SK-N-SH treated with all-trans-retinoic acid at 6 μM for 48 hours (cell line): ENCODE results near the gene DDX27.

Experiments used
- ATAC-seq: fragments of 200-7000 bp; cut with Tn5 transposase; 3 replicates; pipeline ENCODE4 v1.9.1; 2020; ENCODE audit warnings: mild to moderate bottlenecking, moderate library complexity
- ARNTL ChIP-seq: fragments of 450-650 bp; formaldehyde crosslinking; IDR thresholded peaks from 2 replicates; pipeline ENCODE4 v1.5.0; 2020; ENCODE audit warnings: low read depth, mild to moderate bottlenecking, moderate library complexity, borderline replicate concordance
- BACH2 ChIP-seq: fragments of 250-450 bp; sonication (Bioruptor Pico); IDR thresholded peaks from 2 replicates; pipeline ENCODE4 v1.9.0; 2021; ENCODE audit warnings: mild to moderate bottlenecking, borderline replicate concordance
- CSDC2 ChIP-seq: fragments of 250-450 bp; sonication (Bioruptor Pico); IDR thresholded peaks from 2 replicates; pipeline ENCODE4 v1.5.0; 2020; ENCODE audit warnings: mild to moderate bottlenecking, moderate library complexity
- ESRRG ChIP-seq: fragments of 250-450 bp; sonication (Bioruptor Pico); IDR thresholded peaks from 2 replicates; pipeline ENCODE4 v1.6.1; 2021; ENCODE audit warnings: mild to moderate bottlenecking
- GLIS3 ChIP-seq: fragments of 250-450 bp; sonication (Bioruptor Pico); IDR thresholded peaks from 2 replicates; pipeline ENCODE4 v1.5.0; 2020; ENCODE audit warnings: mild to moderate bottlenecking, moderate library complexity
- ISL1 ChIP-seq: fragments of 250-450 bp; sonication (Bioruptor Pico); IDR thresholded peaks from 2 replicates; pipeline ENCODE4 v2.1.2; 2022; ENCODE audit warnings: mild to moderate bottlenecking, moderate library complexity
- OSR1 ChIP-seq: fragments of 250-450 bp; sonication (Bioruptor Pico); IDR thresholded peaks from 2 replicates; pipeline ENCODE4 v1.8.0; 2022; ENCODE audit warnings: moderate library complexity, mild to moderate bottlenecking, inconsistent platforms
- POU6F1 ChIP-seq: fragments of 250-450 bp; sonication (Bioruptor Pico); IDR thresholded peaks from 2 replicates; pipeline ENCODE4 v1.8.0; 2021; ENCODE audit warnings: low read depth, mild to moderate bottlenecking, moderate library complexity, borderline replicate concordance
- PPARA ChIP-seq: fragments of 250-450 bp; sonication (Bioruptor Pico); IDR thresholded peaks from 2 replicates; pipeline ENCODE4 v1.5.0; 2020; ENCODE audit warnings: mild to moderate bottlenecking, borderline replicate concordance
- RARB ChIP-seq: fragments of 250-450 bp; sonication (Bioruptor Pico); IDR thresholded peaks from 2 replicates; pipeline ENCODE4 v1.8.0; 2021; ENCODE audit warnings: mild to moderate bottlenecking, moderate library complexity
- TCF4 ChIP-seq: fragments of 250-450 bp; sonication (Bioruptor Pico); IDR thresholded peaks from 2 replicates; pipeline ENCODE4 v1.8.0; 2021; ENCODE audit warnings: mild to moderate bottlenecking, moderate library complexity, borderline replicate concordance
- TOX ChIP-seq: fragments of 250-450 bp; sonication (Bioruptor Pico); IDR thresholded peaks from 2 replicates; pipeline ENCODE4 v1.8.0; 2021; ENCODE audit warnings: mild to moderate bottlenecking, moderate library complexity, borderline replicate concordance
- TSHZ2 ChIP-seq: fragments of 250-450 bp; sonication (Bioruptor Pico); IDR thresholded peaks from 2 replicates; pipeline ENCODE4 v1.5.0; 2020; ENCODE audit warnings: mild to moderate bottlenecking, moderate library complexity
- ZC3H10 ChIP-seq: fragments of 250-450 bp; sonication (Bioruptor Pico); IDR thresholded peaks from 2 replicates; pipeline ENCODE4 v1.5.1; 2021; ENCODE audit warnings: mild to moderate bottlenecking, moderate library complexity
- ZFP3 ChIP-seq: fragments of 250-450 bp; sonication (Bioruptor Pico); IDR thresholded peaks from 2 replicates; pipeline ENCODE4 v1.5.0; 2020; ENCODE audit warnings: mild to moderate bottlenecking, moderate library complexity
- ZFP30 ChIP-seq: fragments of 450-650 bp; formaldehyde crosslinking; IDR thresholded peaks from 2 replicates; pipeline ENCODE4 v1.5.0; 2022; ENCODE audit warnings: mild to moderate bottlenecking, moderate library complexity
- ZNF565 ChIP-seq: fragments of 450-650 bp; formaldehyde crosslinking; conservative IDR thresholded peaks from 2 replicates; pipeline ENCODE4 v1.5.0; 2020; ENCODE audit warnings: low read depth, mild to moderate bottlenecking, moderate library complexity
- ZNF70 ChIP-seq: fragments of 450-650 bp; formaldehyde crosslinking; IDR thresholded peaks from 2 replicates; pipeline ENCODE4 v1.5.0; 2020; ENCODE audit warnings: mild to moderate bottlenecking, moderate library complexity
- ZNF8 ChIP-seq: fragments of 450-650 bp; formaldehyde crosslinking; IDR thresholded peaks from 2 replicates; pipeline ENCODE4 v1.5.0; 2020; ENCODE audit warnings: mild to moderate bottlenecking, moderate library complexity
- TF ChIP-seq, protein P1 (sequence below): fragments of 250-450 bp; sonication (Bioruptor Pico); IDR thresholded peaks from 2 replicates; pipeline ENCODE4 v1.5.1; 2021; ENCODE audit warnings: mild to moderate bottlenecking, moderate library complexity
- TF ChIP-seq, protein P2 (sequence below): fragments of 250-450 bp; sonication (Bioruptor Pico); IDR thresholded peaks from 2 replicates; pipeline ENCODE4 v1.5.1; 2020; ENCODE audit warnings: low read depth, mild to moderate bottlenecking, moderate library complexity
- TF ChIP-seq, protein P3 (sequence below): fragments of 250-450 bp; sonication (Bioruptor Pico); IDR thresholded peaks from 2 replicates; pipeline ENCODE4 v1.8.0; 2020; ENCODE audit warnings: mild to moderate bottlenecking, moderate library complexity, borderline replicate concordance

The DDX27 gene

GRCh38 chr20:49199729-49200293 is 19.4 kb upstream of the DDX27 start:
- ATAC-seq: no peak
- TF ChIP-seq GLIS3 (CRISPR knock-in tag): no peak
- no peak for TF ChIP-seq ARNTL
- TF ChIP-seq ZFP30: no peak
- TF ChIP-seq, protein P1, sequence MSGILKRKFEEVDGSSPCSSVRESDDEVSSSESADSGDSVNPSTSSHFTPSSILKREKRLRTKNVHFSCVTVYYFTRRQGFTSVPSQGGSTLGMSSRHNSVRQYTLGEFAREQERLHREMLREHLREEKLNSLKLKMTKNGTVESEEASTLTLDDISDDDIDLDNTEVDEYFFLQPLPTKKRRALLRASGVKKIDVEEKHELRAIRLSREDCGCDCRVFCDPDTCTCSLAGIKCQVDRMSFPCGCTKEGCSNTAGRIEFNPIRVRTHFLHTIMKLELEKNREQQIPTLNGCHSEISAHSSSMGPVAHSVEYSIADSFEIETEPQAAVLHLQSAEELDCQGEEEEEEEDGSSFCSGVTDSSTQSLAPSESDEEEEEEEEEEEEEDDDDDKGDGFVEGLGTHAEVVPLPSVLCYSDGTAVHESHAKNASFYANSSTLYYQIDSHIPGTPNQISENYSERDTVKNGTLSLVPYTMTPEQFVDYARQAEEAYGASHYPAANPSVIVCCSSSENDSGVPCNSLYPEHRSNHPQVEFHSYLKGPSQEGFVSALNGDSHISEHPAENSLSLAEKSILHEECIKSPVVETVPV: no peak
- TF ChIP-seq, protein P2, sequence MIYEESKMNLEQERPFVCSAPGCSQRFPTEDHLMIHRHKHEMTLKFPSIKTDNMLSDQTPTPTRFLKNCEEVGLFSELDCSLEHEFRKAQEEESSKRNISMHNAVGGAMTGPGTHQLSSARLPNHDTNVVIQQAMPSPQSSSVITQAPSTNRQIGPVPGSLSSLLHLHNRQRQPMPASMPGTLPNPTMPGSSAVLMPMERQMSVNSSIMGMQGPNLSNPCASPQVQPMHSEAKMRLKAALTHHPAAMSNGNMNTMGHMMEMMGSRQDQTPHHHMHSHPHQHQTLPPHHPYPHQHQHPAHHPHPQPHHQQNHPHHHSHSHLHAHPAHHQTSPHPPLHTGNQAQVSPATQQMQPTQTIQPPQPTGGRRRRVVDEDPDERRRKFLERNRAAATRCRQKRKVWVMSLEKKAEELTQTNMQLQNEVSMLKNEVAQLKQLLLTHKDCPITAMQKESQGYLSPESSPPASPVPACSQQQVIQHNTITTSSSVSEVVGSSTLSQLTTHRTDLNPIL (CRISPR knock-in tag): no peak
- TF ChIP-seq TSHZ2 (CRISPR knock-in tag): no peak
- no peak for TF ChIP-seq ZNF8
- no peak for TF ChIP-seq ZNF565 (CRISPR knock-in tag)
- TF ChIP-seq ZC3H10 (CRISPR knock-in tag): no peak
- no peak for TF ChIP-seq TCF4
- no peak for TF ChIP-seq OSR1 (CRISPR knock-in tag)
- TF ChIP-seq PPARA (CRISPR knock-in tag): no peak
- TF ChIP-seq ESRRG (CRISPR knock-in tag): no peak
- TF ChIP-seq ZFP3: no peak
- TF ChIP-seq TOX (CRISPR knock-in tag): no peak
- TF ChIP-seq, protein P3, sequence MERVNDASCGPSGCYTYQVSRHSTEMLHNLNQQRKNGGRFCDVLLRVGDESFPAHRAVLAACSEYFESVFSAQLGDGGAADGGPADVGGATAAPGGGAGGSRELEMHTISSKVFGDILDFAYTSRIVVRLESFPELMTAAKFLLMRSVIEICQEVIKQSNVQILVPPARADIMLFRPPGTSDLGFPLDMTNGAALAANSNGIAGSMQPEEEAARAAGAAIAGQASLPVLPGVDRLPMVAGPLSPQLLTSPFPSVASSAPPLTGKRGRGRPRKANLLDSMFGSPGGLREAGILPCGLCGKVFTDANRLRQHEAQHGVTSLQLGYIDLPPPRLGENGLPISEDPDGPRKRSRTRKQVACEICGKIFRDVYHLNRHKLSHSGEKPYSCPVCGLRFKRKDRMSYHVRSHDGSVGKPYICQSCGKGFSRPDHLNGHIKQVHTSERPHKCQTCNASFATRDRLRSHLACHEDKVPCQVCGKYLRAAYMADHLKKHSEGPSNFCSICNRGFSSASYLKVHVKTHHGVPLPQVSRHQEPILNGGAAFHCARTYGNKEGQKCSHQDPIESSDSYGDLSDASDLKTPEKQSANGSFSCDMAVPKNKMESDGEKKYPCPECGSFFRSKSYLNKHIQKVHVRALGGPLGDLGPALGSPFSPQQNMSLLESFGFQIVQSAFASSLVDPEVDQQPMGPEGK (CRISPR knock-in tag): no peak
- TF ChIP-seq BACH2 (CRISPR knock-in tag): no peak
- no peak for TF ChIP-seq RARB (CRISPR knock-in tag)
- TF ChIP-seq, all 23 proteins: peak for 0

DNA sequence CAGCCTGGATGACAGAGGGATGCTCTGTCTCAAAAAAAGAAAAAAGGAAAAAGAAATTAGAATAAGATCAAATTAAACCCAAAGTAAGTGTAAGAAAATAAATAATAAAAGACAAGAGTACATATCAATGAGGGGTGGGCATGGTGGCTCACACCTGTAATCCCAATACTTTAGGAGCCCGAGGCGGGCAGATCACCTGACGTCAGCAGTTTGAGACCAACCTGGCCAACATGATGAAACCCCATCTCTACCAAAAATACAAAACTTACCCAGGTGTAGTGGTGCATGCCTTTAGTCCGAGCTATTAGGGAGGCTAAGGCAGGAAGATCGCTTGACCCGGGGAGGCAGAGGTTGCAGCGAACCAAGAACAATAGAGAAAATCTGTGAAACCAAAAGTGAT is 16.2 kb upstream of the DDX27 start:
- no peak for TF ChIP-seq TOX (CRISPR knock-in tag)
- TF ChIP-seq ZC3H10 (CRISPR knock-in tag): no peak
- no peak for TF ChIP-seq PPARA (CRISPR knock-in tag)
- no peak for TF ChIP-seq ESRRG (CRISPR knock-in tag)
- TF ChIP-seq ZNF8: no peak
- TF ChIP-seq ZFP3: no peak
- no peak for ATAC-seq

DNA sequence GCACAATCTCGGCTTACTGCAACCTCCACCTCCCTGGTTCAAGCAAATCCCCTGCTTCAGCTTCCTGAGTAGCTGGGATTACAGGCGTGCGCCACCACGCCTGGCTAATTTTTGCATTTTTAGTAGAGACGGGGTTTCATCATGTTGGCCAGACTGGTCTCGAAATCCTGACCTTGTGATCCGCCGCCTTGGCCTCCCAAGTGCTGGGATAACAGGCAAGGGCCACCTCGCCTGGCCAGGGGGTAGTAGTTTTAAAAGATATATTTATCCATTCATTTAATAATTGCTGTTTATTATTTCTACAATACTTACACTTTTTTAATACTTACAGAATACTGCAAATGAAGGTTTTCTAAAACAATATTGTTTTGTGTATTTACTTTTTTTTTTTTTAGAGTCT is 15.5 kb upstream of the DDX27 start:
- no peak for ATAC-seq
- TF ChIP-seq TSHZ2 (CRISPR knock-in tag) (no peak), ZFP3 (no peak), CSDC2 (no peak), TCF4 (no peak), ZNF8 (no peak), BACH2 (CRISPR knock-in tag) (no peak), RARB (CRISPR knock-in tag) (no peak), ISL1 (CRISPR knock-in tag) (no peak), ARNTL (no peak), ZNF70 (no peak), ZNF565 (CRISPR knock-in tag) (no peak), PPARA (CRISPR knock-in tag) (no peak), POU6F1 (CRISPR knock-in tag) (no peak), GLIS3 (CRISPR knock-in tag) (no peak), ZC3H10 (CRISPR knock-in tag) (no peak)
- TF ChIP-seq, protein P2 (CRISPR knock-in tag): no peak
